Heart left ventricle (tissue), 13 donors: ENCODE results near the gene ZBTB46.

Experiments used
- CTCF ChIP-seq, 12 donors: fragments of 200-600 bp; sonication (generic) in 4 of 12; IDR thresholded peaks; one replicate each; pipeline versions ENCODE4 v1.5.0 to v1.8.0; 2018 to 2022; ENCODE audit warnings: antibody characterized with exemption in 12 of 12, mild to moderate bottlenecking in 5 of 12
- POLR2A ChIP-seq, 2 donors: fragments of 450-650 bp; IDR thresholded peaks; one replicate each; pipeline ENCODE4 v1.6.1; 2017; ENCODE audit warnings: antibody characterized with exemption in 2 of 2, mild to moderate bottlenecking in 2 of 2, moderate library complexity in 2 of 2
- donor health status: ischemic (EF 13 %, LVEDD 7.1; RV severe dilation, severe dysfunction).
- donor health status: DM: no; HTN: yes; CAD: no.
- donor health status: DM: no; HTN: no; CAD: no.
- donor health status: ischemic (EF 25% LVEDD 6.9; RV normal size, moderate dysfunction).
- donor health status: ischemic (EF 25% LVEDD 5.7; RV mildly dilated, moderate dysfunction).
- donor health status: ischemic (EF 35%, LVEDD 5.7; RV mildly dilated, moderate dysfunction).
- donor health status: nonischemic (EF 11% LVEDD 7.7; RV severe dilation, severe dysfunction).
- donor health status: DM: yes; HTN: yes; CAD: no.
- donor health status: PGD.
- donor health status: ischemic (EF 29% LVEDD 5.4; RV normal size, mild dysfunction).
- donor health status: nonischemic (EF 23%, LVEDD 6.1; RV moderate dilation, normal function).

- TF ChIP-seq CTCF (IDR thresholded peaks at IDR 0.05) = no peak
- peak in 1 of 2 donors; percentile 19 for TF ChIP-seq POLR2A (IDR thresholded peaks at IDR 0.05)
Observed at GRCh38 chr20:63854766-63855362, 23.8 kb upstream of the ZBTB46 start.
